CD1c-positive myeloid dendritic cell (primary cell): ENCODE results near the gene SH3RF3.
A peak's percentile ranks its signal among the peaks of the same experiment; 100 is the strongest.

Experiments used
- DNase-seq: peaks from one replicate; pipeline ENCODE4 v3.0.0-alpha.2; 2016; ENCODE audit errors: extremely low spot score

Gene SH3RF3

GRCh38 chr2:109430329-109430636 lies 301.3 kb downstream of the SH3RF3 start:
- no peak for DNase-seq

- DNase-seq, result no peak
Measured at GRCh38 chr2:109432421-109432820, 303.4 kb downstream of the SH3RF3 start.

- no peak for DNase-seq
Measured at GRCh38 chr2:109433486-109433885, 304.5 kb downstream of the SH3RF3 start.

- DNase-seq, result no peak
Measured at GRCh38 chr2:109433926-109434325, 304.9 kb downstream of the SH3RF3 start.

- DNase-seq, result no peak
Measured at GRCh38 chr2:109434351-109434750, 305.3 kb downstream of the SH3RF3 start.

GRCh38 chr2:109435066-109435690 lies 306.2 kb downstream of the SH3RF3 start:
- no peak for DNase-seq

GRCh38 chr2:109435901-109436598 lies 307.0 kb downstream of the SH3RF3 start:
- DNase-seq, result no peak

- DNase-seq, result no peak
Measured at GRCh38 chr2:109436610-109437225, 307.7 kb downstream of the SH3RF3 start.

- no peak for DNase-seq
Measured at GRCh38 chr2:109437325-109438090, 308.5 kb downstream of the SH3RF3 start.

- no peak for DNase-seq
Measured at GRCh38 chr2:109438146-109438545, 309.1 kb downstream of the SH3RF3 start.

GRCh38 chr2:109438773-109439389 lies 309.9 kb downstream of the SH3RF3 start:
- DNase-seq, result no peak

GRCh38 chr2:109439390-109439786 lies 310.4 kb downstream of the SH3RF3 start:
- DNase-seq, result no peak

GRCh38 chr2:109439986-109440385 lies 311.0 kb downstream of the SH3RF3 start:
- DNase-seq, result peak; percentile 76

GRCh38 chr2:109440499-109441156 lies 311.6 kb downstream of the SH3RF3 start:
- no peak for DNase-seq

GRCh38 chr2:109442715-109443319 lies 313.8 kb downstream of the SH3RF3 start:
- no peak for DNase-seq

GRCh38 chr2:109444916-109445315 lies 315.9 kb downstream of the SH3RF3 start:
- no peak for DNase-seq

GRCh38 chr2:109446278-109447131 lies 317.5 kb downstream of the SH3RF3 start:
- DNase-seq, result no peak

GRCh38 chr2:109447251-109447661 lies 318.3 kb downstream of the SH3RF3 start:
- no peak for DNase-seq

GRCh38 chr2:109447776-109448175 lies 318.8 kb downstream of the SH3RF3 start:
- no peak for DNase-seq

GRCh38 chr2:109448207-109448606 lies 319.2 kb downstream of the SH3RF3 start:
- no peak for DNase-seq
